Activated CD4-positive, alpha-beta T cell treated with anti-CD3 and anti-CD28 coated beads for 48 hours (primary cell): ENCODE results near the gene GLP1R.
"Not testable (repeated sequence)": the region's sequence is repeated elsewhere in the genome, so short reads cannot be mapped to it uniquely, and the experiment has no call there.

Experiments
- DNase-seq: peaks from one replicate; pipeline ENCODE4 v3.0.0-alpha.2; 2020

GLP1R gene

GRCh38 chr6:39090036-39090435 lies 41.5 kb downstream of the GLP1R start:
- no peak for DNase-seq

GRCh38 chr6:39091220-39091619 lies 42.6 kb downstream of the GLP1R start:
- no peak for DNase-seq

- DNase-seq, result no peak
These were observed 43.5 kb downstream of the GLP1R start for GRCh38 chr6:39092124-39092523.

DNA sequence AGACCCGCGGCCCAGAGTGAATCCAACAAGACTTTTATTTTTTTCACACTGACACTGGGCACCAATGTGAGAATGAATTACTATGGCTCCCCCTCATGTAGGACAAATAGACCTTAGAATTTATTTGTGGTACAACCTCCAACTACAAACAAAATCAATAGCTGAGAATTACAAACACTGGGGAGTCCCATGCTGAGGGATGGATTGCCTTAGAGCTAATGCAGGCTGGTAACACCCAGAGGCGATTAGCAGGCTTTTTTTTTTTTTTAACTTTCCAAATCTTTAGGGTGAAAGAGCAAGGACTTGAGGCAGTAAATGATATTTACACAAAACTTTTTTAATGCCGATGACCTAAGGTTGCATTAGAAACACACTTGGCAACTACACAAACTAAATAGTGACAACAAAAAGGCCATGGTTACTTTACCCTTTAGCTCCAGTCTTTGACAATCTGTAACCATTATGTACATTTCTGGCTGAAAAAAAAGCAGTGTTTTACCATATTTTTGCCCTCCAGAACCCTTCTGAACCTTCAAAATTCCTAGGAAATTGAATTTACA lies 44.6 kb downstream of the GLP1R start:
- no peak for DNase-seq

- DNase-seq, result no peak
These were observed 47.0 kb downstream of the GLP1R start for GRCh38 chr6:39095578-39095977.

GRCh38 chr6:39100358-39100757 lies 51.8 kb downstream of the GLP1R start:
- no peak for DNase-seq

DNA sequence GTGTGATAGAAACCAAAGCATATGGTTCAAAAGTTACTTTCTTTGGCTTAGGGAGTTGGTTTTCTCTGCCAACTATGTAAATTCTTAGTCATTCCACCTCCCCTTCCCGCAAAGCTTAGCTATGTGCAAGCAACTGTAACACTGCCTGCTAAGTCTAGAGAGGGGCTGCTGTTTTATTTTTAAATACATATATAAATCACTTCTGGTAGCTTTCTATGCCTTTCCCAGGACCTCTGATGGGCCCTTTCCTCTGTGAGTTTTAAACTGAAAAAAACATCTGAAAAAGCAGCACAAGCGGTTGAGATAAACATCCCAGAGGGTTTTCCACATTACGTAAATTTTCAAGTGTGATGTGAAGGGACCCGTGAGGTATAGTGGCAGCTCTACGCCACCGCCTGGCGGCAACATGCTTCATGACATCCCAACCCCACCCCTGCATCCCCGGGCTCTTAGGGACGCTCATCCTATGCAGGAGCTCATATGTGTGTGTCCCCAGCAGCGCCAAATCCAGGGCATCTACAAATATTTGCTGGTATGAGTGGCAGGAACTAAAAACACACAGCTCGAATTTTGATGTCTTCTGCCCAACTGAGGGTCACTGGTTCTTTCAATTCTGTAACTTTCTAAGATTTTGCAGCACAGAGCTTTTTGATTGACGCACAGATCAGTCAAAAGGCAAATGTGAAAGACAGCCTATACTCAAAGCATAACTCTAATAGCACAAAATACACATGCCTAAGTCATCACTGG lies 53.7 kb downstream of the GLP1R start:
- peak; percentile 29 for DNase-seq

GRCh38 chr6:39102821-39103136 lies 54.2 kb downstream of the GLP1R start:
- DNase-seq, result no peak

- no peak for DNase-seq
These were observed 55.9 kb downstream of the GLP1R start for GRCh38 chr6:39104528-39104927.

DNA sequence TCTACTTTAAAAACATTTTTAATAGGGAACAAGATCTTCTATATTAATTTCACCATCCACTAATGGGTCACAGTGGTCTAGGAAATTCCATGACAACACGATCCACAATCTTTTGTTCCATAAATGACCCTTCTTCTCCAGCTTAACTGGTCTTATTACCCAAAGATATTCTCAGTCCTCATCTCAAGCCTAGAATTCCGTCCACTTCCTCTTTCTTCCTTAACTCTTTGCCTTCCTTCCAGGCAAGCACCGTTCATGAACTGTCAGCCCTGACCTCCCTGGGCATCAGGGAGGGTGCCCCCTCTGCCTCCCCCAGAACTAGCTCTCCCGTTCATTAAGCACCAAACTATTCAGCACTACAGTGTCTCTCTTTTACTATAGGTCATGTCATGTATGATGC lies 58.5 kb downstream of the GLP1R start:
- DNase-seq, result no peak

DNA sequence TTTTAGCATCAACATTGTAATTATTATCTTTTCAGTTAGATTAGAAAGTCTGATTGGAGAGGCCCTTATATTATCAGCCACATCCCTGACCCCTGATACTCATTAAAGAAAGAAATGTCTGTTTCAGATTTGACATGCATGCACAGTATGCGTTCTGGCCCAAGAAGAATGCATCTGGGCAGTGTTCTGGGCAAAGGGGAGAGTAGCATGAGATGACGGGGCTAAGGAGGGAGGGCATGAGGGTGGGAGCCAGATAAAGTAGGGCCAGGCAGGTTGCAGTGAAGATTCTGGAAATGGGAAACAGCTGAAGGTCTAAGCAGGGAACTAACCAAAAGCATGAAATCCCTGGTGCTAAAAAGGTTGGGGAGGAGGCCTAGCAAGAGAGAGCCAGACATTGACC lies 59.1 kb downstream of the GLP1R start:
- DNase-seq, result no peak

- DNase-seq, result no peak
These were observed 59.7 kb downstream of the GLP1R start for GRCh38 chr6:39108041-39108839.

- no peak for DNase-seq
These were observed 62.7 kb downstream of the GLP1R start for GRCh38 chr6:39111280-39111679.

DNA sequence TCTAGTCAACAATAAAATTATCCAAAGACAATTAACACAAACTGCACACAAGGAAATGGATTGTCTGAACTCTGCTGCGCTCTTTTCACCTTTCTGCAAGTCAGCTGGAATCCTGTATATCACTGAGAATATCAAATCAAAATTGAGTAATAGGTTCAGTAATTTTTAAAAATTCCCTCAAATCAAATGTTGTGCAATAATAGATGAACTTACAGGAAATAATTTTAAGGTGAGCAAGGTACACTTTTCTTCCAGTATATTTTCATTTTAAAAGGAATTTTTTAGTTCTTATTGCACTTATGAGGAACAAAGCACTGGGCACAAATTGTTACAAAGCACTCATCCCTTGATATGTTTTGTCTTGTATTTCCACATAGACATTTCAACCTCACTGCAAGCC lies 65.2 kb downstream of the GLP1R start:
- no peak for DNase-seq

DNA sequence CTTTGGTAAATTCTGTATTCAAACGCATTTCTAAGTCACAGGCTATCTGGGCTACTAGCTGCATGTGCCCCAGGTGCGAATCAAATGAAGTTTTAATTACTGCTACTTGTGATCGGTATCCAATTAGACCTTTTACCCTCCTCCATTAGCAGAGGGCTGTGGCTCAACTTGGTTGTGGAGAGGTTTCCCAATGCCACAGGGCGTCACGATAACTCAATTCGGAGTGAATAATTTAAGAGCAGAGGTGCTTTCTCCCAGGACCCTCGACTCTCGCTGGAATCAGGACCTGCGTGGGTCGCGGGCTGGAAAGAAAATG lies 65.8 kb downstream of the GLP1R start:
- no peak for DNase-seq

DNA sequence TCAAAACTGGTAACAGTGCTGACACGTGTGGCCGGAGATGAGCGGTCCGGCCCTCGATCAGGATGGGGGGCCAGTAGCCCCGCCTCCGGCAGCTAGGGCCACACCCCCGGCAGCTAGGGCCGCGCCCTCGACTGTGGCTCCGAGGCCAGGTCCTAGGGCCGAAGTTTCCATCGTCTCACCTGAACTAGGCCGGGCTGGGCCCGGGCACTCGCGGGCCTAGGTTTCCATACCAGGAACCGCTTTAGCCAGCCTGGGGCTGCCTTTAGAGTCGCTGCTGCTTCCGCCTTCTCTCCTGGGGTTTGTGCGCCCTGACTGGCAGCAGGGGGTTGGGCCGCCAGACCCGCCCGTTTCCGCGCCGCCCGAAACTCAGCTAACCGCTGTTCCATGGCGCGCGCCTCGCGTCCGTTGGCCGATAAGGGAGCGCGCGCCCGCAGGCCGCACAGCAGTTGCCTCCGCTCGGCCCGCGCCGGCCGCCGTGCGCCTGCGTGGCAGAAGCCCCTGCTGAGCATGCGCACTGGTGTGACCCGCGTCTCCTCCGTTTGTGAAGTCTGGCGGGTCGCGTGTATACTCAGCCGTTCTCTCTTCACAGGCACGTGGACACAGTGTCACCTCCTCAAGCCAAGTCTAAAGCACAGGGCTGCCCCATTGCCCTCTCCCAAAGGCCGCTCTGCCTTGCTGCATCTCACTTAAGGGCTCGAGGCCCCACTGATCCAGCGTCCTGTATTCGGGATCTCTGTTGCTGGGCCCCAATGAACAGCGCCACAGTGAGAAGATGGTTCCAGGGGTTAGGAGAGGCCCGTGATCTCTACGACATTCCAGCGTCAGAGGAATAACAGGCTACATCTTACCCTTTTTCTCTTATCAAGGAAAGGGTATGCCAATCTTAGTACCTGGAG lies 66.4 kb downstream of the GLP1R start, which contains the start of gene SAYSD1:
TSS of gene SAYSD1 (minus strand) at position 483 of the 896 bp plus-strand sequence. CDS start at position 386, 97 bp downstream.
- peak; percentile 95 for DNase-seq

GRCh38 chr6:39118921-39119320 lies 70.3 kb downstream of the GLP1R start:
- DNase-seq, result no peak

- DNase-seq, result no peak
These were observed 75.5 kb downstream of the GLP1R start for GRCh38 chr6:39124114-39124513.

- no peak for DNase-seq
These were observed 79.5 kb downstream of the GLP1R start for GRCh38 chr6:39128106-39128505.

DNA sequence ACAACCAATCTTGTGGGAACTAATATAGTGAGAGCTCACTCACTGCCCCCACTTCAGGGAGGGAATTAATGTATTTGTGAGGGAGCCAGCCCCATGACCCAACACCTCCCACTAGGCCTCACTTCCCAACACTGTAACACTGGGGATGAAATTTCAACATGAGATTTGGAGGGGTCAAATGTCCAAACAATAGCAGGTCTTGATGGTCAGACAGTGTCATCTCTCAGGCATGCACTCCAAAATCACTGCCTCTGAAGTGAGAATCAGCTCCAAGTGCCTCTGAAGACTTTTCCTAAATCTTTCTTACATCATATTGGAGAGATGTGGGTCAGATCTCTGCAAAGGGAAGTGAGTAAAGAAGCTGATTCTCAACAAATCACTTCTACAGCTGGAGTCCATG lies 80.3 kb downstream of the GLP1R start:
- no peak for DNase-seq

- DNase-seq, result no peak
These were observed 82.1 kb downstream of the GLP1R start for GRCh38 chr6:39130691-39131090.

GRCh38 chr6:39134761-39135160 lies 86.2 kb downstream of the GLP1R start:
- not testable (repeated sequence) for DNase-seq

GRCh38 chr6:39136207-39136606 lies 87.6 kb downstream of the GLP1R start:
- DNase-seq, result not testable (repeated sequence)
